Small intestine (tissue), 7 donors: ENCODE measurements around the gene C16orf74. TPM values are rescaled to one million over a fixed set of nuclear protein-coding genes. Genes with fewer than 3 reads are reported as not detected.

Experiments used
- DNase-seq, 2 donors: peaks; one replicate each; pipeline versions ENCODE4 v3.0.0 to v3.0.0-alpha.2; 2013
- FAIRE-seq: peaks from 2 replicates; lab custom pipeline; 2012; peaks lifted over from hg19 to GRCh38; lab: Jason Lieb, UNC
- H3K27ac ChIP-seq, 3 donors: one replicate each; pipeline ENCODE4 v1.5.1; 2013; ENCODE audit warnings: low read length in 2 of 3, mild to moderate bottlenecking in 2 of 3, control low read depth in 1 of 3, inconsistent platforms in 1 of 3, low read depth in 1 of 3, moderate library complexity in 1 of 3
- H3K27me3 ChIP-seq, 3 donors: one replicate each; pipeline ENCODE4 v1.6.1; 2013; ENCODE audit warnings: low read length in 3 of 3, inconsistent platforms in 1 of 3; ENCODE audit not compliant: control insufficient read depth in 3 of 3, insufficient read depth in 3 of 3
- H3K36me3 ChIP-seq, 3 donors: one replicate each; pipeline ENCODE4 v1.6.1; 2013; ENCODE audit warnings: low read length in 3 of 3, inconsistent platforms in 1 of 3, low read depth in 1 of 3, mild to moderate bottlenecking in 1 of 3, moderate library complexity in 1 of 3; ENCODE audit not compliant: control insufficient read depth in 3 of 3, insufficient read depth in 2 of 3
- H3K4me1 ChIP-seq, 3 donors: one replicate each; pipeline ENCODE4 v1.6.1; 2013; ENCODE audit warnings: low read length in 2 of 3, inconsistent platforms in 1 of 3, low read depth in 1 of 3, mild to moderate bottlenecking in 1 of 3, moderate library complexity in 1 of 3; ENCODE audit not compliant: control insufficient read depth in 3 of 3, insufficient read depth in 2 of 3
- H3K4me3 ChIP-seq, 3 donors: one replicate each; pipeline ENCODE4 v1.5.1; 2013; ENCODE audit warnings: low read length in 3 of 3, control low read depth in 1 of 3, inconsistent platforms in 1 of 3, low read depth in 1 of 3, mild to moderate bottlenecking in 1 of 3, moderate library complexity in 1 of 3
- H3K9me3 ChIP-seq, 2 donors: one replicate each; pipeline ENCODE4 v1.6.1; 2013; ENCODE audit warnings: low read depth in 1 of 2, low read length in 1 of 2; ENCODE audit not compliant: control insufficient read depth in 2 of 2, insufficient read depth in 1 of 2
- WGBS, 3 donors: extraction: QIAGEN DNeasy Blood & Tissue Kit; methylation state at CpG; one replicate each; pipeline ENCODE4 v1.1.7; 2013; 5-methylcytosine and 5-hydroxymethylcytosine counted together
- polyA plus RNA-seq, 4 donors: library from polyadenylated mRNA; stranded (reverse) in 3 of 4; unstranded in 1 of 4; fragments of 200-250 nt in 3 of 4; fragments of 120-200 nt in 1 of 4; gene quantifications; one replicate each; pipeline versions ENCODE4 v1.2.1 to v1.2.3, GENCODE V29; 2013
- donor health status: healthy with polysubstance abuse.
- donor health status: control.
- donor health status: control.
- donor health status: Bipolar disorder and iron deficiency.
- donor health status: healthy.

C16orf74 gene
- polyA plus RNA-seq, 4 donors, result 1.2 to 5.6 (median 4.9) TPM; not detected in 1

- Histone ChIP-seq H3K9me3 (no peaks in the 10 kb centered on the region), H3K4me3 (no peak overlapping the region), H3K4me1 (peaks cover 0 to 21% (median 0%) of the 10 kb centered on the region in 3 donors), H3K27ac (peak overlapping the region in 1 of 3 donors; percentile 18), H3K27me3 (no peaks in the 10 kb centered on the region), H3K36me3 (peaks cover 0 to 54% (median 0%) of the 10 kb centered on the region in 3 donors)
- FAIRE-seq (no peak), DNase-seq (peak in 1 of 2 donors; percentile 63)
- WGBS, 3 donors, result 65 to 82% (median 67%) methylated on average over 8 of the region's 8 CpGs
These were observed 69.6 kb downstream of the C16orf74 start for GRCh38 chr16:85681255-85681654.

GRCh38 chr16:85680352-85680944, 70.4 kb downstream of the C16orf74 start:
- H3K27ac ChIP-seq, result no peak overlapping the region
- H3K9me3 ChIP-seq, result no peaks in the 10 kb centered on the region
- DNase-seq (no peak), FAIRE-seq (no peak)
- H3K36me3 ChIP-seq, result peaks cover 0 to 61% (median 1%) of the 10 kb centered on the region in 3 donors
- H3K4me1 ChIP-seq, result peaks cover 0 to 21% (median 0%) of the 10 kb centered on the region in 3 donors
- no peak overlapping the region for H3K4me3 ChIP-seq
- 64 to 72% (median 67%) methylated on average over 6 of the region's 6 CpGs for WGBS, 3 donors
- no peaks in the 10 kb centered on the region for H3K27me3 ChIP-seq

GRCh38 chr16:85679870-85680269, 71.0 kb downstream of the C16orf74 start:
- no peaks in the 10 kb centered on the region for H3K9me3 ChIP-seq
- H3K4me3 ChIP-seq, result no peak overlapping the region
- DNase-seq (no peak), FAIRE-seq (no peak)
- peaks cover 0 to 21% (median 0%) of the 10 kb centered on the region in 3 donors for H3K4me1 ChIP-seq
- peaks cover 0 to 59% (median 2%) of the 10 kb centered on the region in 3 donors for H3K36me3 ChIP-seq
- H3K27ac ChIP-seq, result no peak overlapping the region
- WGBS, 3 donors, result 85 to 86% (median 85%) methylated on average over 6 of the region's 6 CpGs
- no peaks in the 10 kb centered on the region for H3K27me3 ChIP-seq

GRCh38 chr16:85678821-85679220, 72.1 kb downstream of the C16orf74 start:
- FAIRE-seq (no peak), DNase-seq (peak; percentile 80 to 85)
- WGBS, 3 donors, result 17 to 63% (median 43%) methylated on average over 5 of the region's 5 CpGs

GRCh38 chr16:85678016-85678415, 72.9 kb downstream of the C16orf74 start:
- Histone ChIP-seq H3K36me3 (peaks cover under 1 to 70% (median 5%) of the 10 kb centered on the region in 3 donors), H3K4me1 (peaks cover 0 to 26% (median 4%) of the 10 kb centered on the region in 3 donors), H3K9me3 (no peaks in the 10 kb centered on the region), H3K27ac (peak overlapping the region in 1 of 3 donors; percentile 23), H3K27me3 (no peaks in the 10 kb centered on the region), H3K4me3 (no peak overlapping the region)
- DNase-seq, result no peak
- FAIRE-seq, result no peak
- 84 to 92% (median 89%) methylated on average over 8 of the region's 8 CpGs for WGBS, 3 donors

More at GRCh38 chr16:85678821-85679220, 72.1 kb downstream of the C16orf74 start:
- Histone ChIP-seq H3K36me3 (peaks cover 0 to 68% (median 5%) of the 10 kb centered on the region in 3 donors), H3K27ac (peak overlapping the region in 1 of 3 donors; percentile 59), H3K4me1 (peaks cover 0 to 25% (median 2%) of the 10 kb centered on the region in 3 donors), H3K4me3 (no peak overlapping the region), H3K27me3 (no peaks in the 10 kb centered on the region), H3K9me3 (no peaks in the 10 kb centered on the region)

- WGBS, 3 donors, result 70 to 79% (median 75%) methylated on average over 6 of the region's 6 CpGs
- DNase-seq (no peak), FAIRE-seq (no peak)
These were observed 73.4 kb downstream of the C16orf74 start for GRCh38 chr16:85677383-85677967.

GRCh38 chr16:85676466-85676865, 74.4 kb downstream of the C16orf74 start:
- FAIRE-seq (no peak), DNase-seq (no peak)
- no peak overlapping the region for H3K27ac ChIP-seq
- WGBS, 3 donors, result 88 to 91% (median 88%) methylated on average over 7 of the region's 7 CpGs
- no peak overlapping the region for H3K4me3 ChIP-seq
- H3K36me3 ChIP-seq, result peaks cover 10 to 77% (median 16%) of the 10 kb centered on the region in 3 donors
- H3K27me3 ChIP-seq, result no peaks in the 10 kb centered on the region
- no peaks in the 10 kb centered on the region for H3K9me3 ChIP-seq
- H3K4me1 ChIP-seq, result peaks cover 0 to 30% (median 4%) of the 10 kb centered on the region in 3 donors

More at GRCh38 chr16:85677383-85677967, 73.4 kb downstream of the C16orf74 start:
- no peak overlapping the region for H3K27ac ChIP-seq
- peaks cover 0 to 30% (median 4%) of the 10 kb centered on the region in 3 donors for H3K4me1 ChIP-seq
- H3K4me3 ChIP-seq, result no peak overlapping the region
- H3K27me3 ChIP-seq, result no peaks in the 10 kb centered on the region
- H3K36me3 ChIP-seq, result peaks cover 5 to 70% (median 10%) of the 10 kb centered on the region in 3 donors
- H3K9me3 ChIP-seq, result no peaks in the 10 kb centered on the region

- Histone ChIP-seq H3K4me3 (no peak overlapping the region), H3K4me1 (peaks cover 0 to 23% (median 4%) of the 10 kb centered on the region in 3 donors), H3K9me3 (no peaks in the 10 kb centered on the region), H3K36me3 (peaks cover 13 to 76% (median 20%) of the 10 kb centered on the region in 3 donors), H3K27me3 (no peaks in the 10 kb centered on the region), H3K27ac (no peak overlapping the region)
- DNase-seq, result no peak
- no peak for FAIRE-seq
- WGBS, 3 donors, result 42 to 58% (median 51%) methylated on average over 4 of the region's 4 CpGs
These were observed 75.5 kb downstream of the C16orf74 start for GRCh38 chr16:85675251-85675874.
